Activated CD4-positive, alpha-beta T cell treated with anti-CD3 and anti-CD28 coated beads, Interleukin-10, Interleukin-2, amounts not matched to agents 100 ng/mL and 50 ng/mL, durations not matched to agents 16 hours and 8 hours (primary cell): Measurements from ENCODE around the gene PTGDR2.

Source experiments
- DNase-seq: peaks from one replicate; pipeline ENCODE4 v3.0.0-alpha.2; 2020

Gene PTGDR2

DNA sequence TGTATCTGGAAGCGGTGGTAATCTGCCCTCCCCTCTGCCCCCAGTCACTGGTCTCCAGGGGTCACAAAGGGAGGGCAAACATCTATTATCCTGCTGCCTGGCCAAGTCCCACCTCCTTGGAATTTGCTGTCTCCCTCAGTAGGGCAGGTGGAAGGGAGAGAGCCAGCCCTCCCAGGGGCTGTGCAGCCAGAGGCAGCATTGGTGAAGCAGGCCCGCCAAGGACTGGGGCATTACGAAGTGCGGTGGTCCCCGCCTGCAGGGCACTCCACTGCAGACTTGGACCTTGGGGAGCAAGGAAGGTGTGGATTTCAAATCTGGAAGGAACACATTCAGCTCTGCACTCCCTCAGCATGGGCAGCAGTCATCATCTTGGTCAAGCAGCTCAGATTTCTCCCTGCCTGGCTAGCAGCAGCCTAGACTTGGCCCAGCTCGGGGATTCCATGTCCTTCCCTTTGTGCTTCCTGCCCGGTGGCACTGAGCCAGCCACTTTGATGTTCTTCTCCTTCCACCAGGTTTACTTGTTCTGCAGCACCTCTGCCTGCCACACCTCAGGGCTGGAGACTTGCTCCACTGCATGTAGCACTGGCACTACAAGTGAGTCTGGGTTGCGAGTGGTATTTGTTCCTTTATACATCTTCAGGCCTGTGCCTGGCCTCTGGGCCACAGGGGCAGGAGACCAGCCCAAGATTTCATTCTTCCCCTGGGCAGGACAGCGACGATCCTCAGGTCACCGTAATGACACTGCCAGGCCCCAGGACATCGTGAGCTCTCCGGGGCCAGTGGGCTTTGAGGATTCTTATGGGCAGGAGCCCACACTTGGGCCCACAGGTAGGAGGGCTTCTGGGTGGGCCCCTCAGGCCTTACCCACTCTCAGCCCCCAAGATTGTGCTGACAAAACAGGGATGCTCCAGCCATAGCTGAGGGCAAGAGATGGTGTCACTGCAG, 18.9 kb upstream of the PTGDR2 start:
- DNase-seq, result no peak

DNA sequence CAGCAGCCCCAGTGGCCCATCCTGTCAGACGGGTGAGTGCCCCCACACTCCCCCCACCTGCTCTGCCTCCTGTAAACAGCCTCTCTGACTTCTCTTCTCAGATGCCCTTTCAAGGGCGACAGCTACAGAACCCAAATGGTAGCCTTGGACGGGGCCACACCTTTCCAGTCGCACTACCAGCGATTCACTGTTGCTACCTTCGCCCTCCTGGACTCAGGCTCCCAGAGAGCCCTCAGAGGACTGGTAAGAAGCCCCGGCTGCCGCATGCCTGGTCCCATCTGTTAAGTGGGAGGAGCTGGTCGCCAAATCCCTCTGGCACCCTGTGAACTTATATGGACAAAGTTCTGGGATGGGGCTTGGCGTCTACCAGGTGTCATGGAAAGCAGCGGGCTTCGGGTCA, 17.8 kb upstream of the PTGDR2 start:
- no peak for DNase-seq

GRCh38 chr11:60872961-60873524, 17.3 kb upstream of the PTGDR2 start:
- DNase-seq, result no peak

DNA sequence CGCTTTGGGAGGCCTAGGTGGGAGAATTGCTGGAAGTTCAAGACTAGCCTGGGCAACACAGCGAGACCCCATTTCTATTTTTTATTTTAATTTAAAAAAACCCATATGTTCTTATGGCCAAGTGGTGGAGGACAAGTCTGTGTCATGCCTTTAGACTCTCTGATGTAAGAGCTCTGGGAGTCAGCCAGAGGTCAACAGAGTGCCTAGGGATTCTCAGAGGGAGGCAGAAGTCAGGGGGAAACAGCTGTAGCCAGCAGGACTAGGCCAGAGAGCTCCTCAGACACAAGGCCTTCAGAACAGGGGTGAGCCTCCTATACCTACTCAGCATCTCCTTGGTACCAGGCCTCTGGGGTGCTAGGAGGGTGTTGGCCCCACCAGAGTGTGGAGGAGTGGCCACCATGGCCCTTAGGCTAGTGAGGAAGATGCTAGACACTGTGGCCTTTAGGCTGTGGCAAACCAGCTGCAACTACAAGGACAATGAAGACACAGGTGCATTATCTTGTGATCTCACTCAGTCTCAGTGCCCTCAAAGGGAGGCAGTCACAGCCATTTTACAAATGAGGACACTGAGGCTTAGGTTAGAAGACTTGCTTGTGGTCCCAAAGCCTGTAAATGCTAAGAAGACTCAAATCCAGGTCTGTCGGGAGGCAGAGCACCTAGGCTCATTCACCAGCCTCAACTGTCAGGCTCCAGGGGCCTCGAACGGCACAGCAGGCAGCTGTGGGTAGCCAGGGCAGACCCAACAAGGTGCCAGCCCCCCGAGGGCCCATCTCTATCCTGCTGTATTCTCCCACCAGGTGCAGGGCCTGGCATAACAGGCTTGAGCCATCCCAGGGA, 16.6 kb upstream of the PTGDR2 start:
- no peak for DNase-seq

- DNase-seq, result no peak
Observed at GRCh38 chr11:60871378-60872061, 15.8 kb upstream of the PTGDR2 start.

DNA sequence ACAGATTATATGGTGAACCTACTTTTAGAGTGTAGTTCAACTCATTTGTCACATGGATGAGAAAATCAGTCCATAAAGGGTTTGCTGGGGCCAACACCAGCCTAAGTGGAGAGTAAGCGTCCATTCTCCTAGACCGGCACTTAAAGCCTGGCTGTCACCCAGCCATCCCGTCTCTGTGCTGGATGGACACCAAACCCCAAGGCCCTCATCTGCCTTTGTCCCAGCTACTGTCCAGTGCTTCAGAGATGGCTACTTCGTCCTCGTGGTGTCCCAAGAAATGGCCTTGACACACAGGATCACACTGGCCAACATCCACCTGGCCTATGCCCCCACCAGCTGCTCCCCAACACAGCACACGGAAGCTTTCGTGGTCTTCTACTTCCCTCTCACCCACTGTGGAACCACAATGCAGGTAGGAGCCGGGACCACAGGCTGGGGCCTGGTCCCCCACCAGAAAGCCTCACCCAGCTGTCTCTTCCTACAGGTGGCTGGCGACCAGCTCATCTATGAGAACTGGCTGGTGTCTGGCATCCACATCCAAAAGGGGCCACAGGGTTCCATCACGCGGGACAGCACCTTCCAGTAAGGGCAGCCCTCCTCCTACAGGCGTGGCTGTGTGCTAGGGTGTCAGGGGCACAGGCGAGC, 15.1 kb upstream of the PTGDR2 start:
- no peak for DNase-seq

- DNase-seq, result no peak
Observed at GRCh38 chr11:60870276-60870675, 14.5 kb upstream of the PTGDR2 start.

GRCh38 chr11:60869451-60869825, 13.7 kb upstream of the PTGDR2 start:
- DNase-seq, result no peak

DNA sequence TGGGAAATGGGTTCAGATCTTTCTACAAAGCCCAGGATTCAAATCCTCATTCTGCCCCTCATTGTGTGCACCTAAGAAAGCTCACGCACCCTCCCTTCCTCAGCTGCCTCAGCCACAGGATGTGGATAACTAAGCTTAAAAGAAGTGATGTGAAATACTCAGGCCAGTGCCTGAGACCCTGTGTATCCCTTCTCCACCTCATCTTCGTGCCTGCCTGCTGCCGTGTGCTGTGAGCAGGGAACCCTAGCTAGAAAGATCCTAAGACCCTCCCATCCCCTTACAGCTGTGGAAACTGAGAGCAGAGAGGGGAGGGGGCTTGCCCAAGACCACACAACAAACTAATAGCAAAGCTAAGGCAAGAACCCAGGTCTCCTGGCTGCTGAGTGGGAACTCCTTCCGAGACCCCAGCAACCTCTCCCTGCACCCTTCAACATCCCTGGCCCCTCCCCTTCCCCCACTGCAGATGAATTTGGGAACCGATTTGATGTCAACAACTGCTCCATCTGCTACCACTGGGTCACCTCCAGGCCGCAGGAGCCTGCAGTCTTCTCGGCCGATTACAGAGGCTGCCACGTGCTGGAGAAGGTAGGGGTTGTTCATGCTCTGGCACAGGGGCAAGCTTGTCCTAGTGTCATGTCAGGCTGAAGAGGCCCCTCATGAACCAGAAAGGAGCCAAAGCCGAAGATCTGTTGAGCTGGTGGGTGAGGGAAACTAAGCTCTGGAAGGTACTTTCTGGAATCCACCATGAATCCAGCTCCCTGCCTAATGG, 13.1 kb upstream of the PTGDR2 start:
- DNase-seq, result no peak

- no peak for DNase-seq
Observed at GRCh38 chr11:60867871-60868681, 12.3 kb upstream of the PTGDR2 start.

GRCh38 chr11:60866911-60867870, 11.4 kb upstream of the PTGDR2 start, which contains the start of gene ZP1:
ZP1 (plus strand) TSS chr11:60867542; CDS start chr11:60867562, 20 bp downstream.
- DNase-seq, result no peak

DNA sequence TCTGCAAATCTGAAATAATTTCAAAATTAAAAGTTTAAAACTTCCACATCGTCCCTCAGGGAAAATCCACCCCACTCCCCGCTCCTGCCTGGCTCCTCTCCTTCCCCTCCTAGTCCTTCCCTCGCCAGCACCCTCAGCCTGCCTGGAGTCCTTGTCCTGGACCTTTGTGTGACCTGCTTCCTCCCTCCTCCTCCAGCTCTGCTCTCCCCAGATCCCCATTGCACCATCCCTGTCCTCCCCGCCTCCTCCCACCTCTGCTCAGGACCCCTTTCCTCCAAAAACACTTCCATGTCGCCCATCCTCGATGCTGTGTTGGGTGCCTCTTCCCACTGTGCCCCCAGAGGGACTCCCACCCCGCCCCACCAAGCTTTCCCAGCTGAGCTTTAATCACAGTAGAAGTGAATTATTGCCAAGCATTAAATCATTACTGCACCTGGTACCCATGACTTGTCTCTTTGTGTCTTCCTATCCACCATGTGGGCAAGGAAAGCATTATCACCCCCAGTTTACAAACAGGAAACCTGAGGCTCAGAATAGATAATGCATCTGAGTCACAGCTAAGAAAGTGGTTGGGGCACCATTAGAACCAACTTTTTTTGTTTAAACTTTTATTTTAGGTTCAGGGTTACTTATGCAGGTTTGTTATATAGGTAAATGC, 9.2 kb upstream of the PTGDR2 start:
- no peak for DNase-seq

DNA sequence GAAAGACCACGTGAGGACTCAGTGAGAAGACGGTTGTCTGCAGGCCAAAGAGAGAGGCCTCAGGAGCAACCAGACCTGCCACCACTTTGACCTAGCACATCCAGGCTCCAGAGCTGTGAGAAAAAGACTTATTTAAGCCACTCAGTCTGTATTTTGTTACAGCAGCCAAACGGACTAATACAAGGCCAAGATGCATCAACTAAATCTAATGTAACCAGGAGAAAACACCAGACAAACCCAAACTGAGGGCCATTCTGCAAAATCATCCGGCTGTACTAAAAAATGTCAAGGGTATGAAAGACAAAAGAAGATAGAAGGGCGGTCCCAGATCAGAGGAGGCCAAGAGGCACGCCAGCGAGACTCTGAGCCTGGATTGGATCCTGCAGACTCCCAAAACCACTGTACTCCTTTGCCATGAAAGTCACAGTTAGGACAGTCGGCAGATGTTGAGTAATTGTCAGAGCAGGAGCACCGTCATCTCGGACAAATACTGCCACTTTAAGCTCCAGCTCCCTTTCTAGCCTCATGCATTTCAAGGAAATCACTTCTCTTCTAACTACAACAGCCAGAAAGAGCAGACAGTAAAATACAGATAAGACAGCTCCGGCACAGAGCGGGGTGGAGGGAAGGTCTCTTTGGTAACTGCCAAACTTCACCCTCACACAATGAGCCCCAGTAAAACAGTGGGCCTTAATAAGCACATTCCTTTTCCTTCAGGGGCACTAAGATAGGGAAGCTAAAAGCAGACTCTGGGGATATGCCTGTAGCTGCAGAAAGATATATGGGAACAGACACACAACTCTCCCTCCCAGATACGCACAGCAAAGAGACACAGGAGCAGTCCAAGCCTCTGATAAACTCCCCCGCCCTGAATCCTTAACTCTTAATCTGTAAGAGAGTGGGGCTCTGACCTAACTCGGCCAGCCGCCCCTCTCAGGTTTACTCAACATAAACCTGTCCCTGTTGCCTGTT, 8.1 kb upstream of the PTGDR2 start:
- no peak for DNase-seq

DNA sequence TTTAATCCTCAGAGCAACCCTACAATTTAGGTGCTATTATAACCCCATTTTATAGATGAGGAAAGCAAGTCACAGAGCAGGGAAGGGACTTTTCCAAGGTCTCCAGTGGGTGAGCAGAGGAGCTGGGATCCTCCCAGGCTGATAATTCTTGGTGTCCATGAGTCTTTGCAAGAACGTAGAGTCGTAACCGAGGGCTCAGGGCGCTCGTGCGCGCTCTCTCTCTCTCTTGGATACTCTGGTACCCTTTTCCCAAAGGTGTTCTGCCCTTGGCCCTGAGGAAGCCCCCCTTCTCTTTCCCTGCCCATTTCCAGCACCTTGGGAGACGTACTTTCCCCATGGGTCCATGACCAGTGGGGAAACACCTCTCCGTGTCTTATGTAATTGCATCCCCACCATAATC, 6.4 kb upstream of the PTGDR2 start:
- DNase-seq, result no peak

DNA sequence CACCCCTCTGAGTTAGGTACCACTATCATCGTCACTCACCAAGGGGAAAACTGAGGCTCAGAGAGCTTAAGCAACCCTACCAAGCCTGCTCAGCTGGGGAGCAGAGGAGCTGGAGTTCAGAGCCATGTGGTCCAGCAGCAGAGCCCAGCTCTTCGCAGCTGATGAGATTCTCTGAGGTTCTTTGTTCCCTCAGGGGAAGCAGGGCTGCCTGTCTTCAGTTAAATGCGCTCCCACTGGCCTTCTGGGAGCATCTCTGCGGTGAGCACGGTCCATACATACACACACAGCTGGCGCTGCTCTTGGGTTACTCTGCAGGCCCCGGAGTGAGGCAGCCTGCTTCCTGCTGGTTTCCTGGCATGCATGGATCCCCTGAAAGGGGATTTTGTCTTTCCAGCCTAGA, 5.2 kb upstream of the PTGDR2 start:
- DNase-seq, result no peak

- no peak for DNase-seq
Observed at GRCh38 chr11:60859616-60860250, 4.0 kb upstream of the PTGDR2 start.
